B cell (primary cell): ENCODE results near the gene CHMP1A. TPM values are rescaled to one million over a fixed set of nuclear protein-coding genes. Genes with fewer than 3 reads are reported as not detected.

Experiments used
- ATAC-seq: fragments of 200-7000 bp; cut with Tn5 transposase; one replicate; pipeline ENCODE4 v1.10.0; 2021; ENCODE audit warnings: low read depth, mild to moderate bottlenecking, moderate number of reproducible peaks, moderate library complexity
- CTCF ChIA-PET: fragments of 350-600 bp; sonication (Branson Sonifier 250); formaldehyde crosslinking; loops from one replicate; lab custom pipeline; 2021; ENCODE audit warnings: antibody characterized with exemption, inconsistent platforms; lab: Charles Lee
- POLR2A ChIA-PET: fragments of 350-600 bp; sonication (Branson Sonifier 250); formaldehyde crosslinking; loops from one replicate; lab custom pipeline; 2021; ENCODE audit warnings: antibody characterized with exemption; lab: Charles Lee
- DNase-seq: peaks from one replicate; pipeline ENCODE4 v3.0.0; 2013
- H2AFZ ChIP-seq: 2 replicates; pipeline ENCODE4 v1.6.1; 2012; ENCODE audit warnings: mild to moderate bottlenecking, low read depth, low read length; ENCODE audit not compliant: insufficient read depth, poor library complexity, severe bottlenecking
- H3K27ac ChIP-seq, 2 donors: 1 replicate in 1 of 2; 2 replicates in 1 of 2; pipeline ENCODE4 v1.5.1; 2012 to 2013; ENCODE audit warnings: low read length in 2 of 2, mild to moderate bottlenecking in 2 of 2, moderate library complexity in 1 of 2
- H3K27me3 ChIP-seq, 4 experiments: fragments of 200-600 bp in 1 of 4; sonication (generic) in 1 of 4; replicated peaks in 1 of 4; 1 replicate in 2 of 4; 2 replicates in 2 of 4; pipeline versions ENCODE4 v1.6.1 to v1.7.0; 2013 to 2016; ENCODE audit warnings: low read length in 3 of 4, mild to moderate bottlenecking in 2 of 4, mixed read lengths in 1 of 4, moderate library complexity in 1 of 4; ENCODE audit not compliant: insufficient read depth in 4 of 4, control insufficient read depth in 3 of 4; ENCODE audit errors: control extremely low read depth in 1 of 4
- H3K36me3 ChIP-seq, 2 experiments: replicated peaks in 1 of 2; 1 replicate in 1 of 2; 2 replicates in 1 of 2; pipeline versions ENCODE4 v1.6.1 to v1.7.1; 2013; ENCODE audit warnings: low read length in 1 of 2; ENCODE audit not compliant: insufficient read depth in 2 of 2, control insufficient read depth in 1 of 2; ENCODE audit errors: control extremely low read depth in 1 of 2, extremely low read depth in 1 of 2
- H3K4me1 ChIP-seq, 2 donors: fragments of 200-600 bp in 1 of 2; sonication (generic) in 1 of 2; 1 replicate in 1 of 2; 2 replicates in 1 of 2; pipeline versions ENCODE4 v1.5.1 to v1.6.1; 2013 to 2017; ENCODE audit warnings: low read length in 2 of 2; ENCODE audit not compliant: control insufficient read depth in 2 of 2, insufficient read depth in 2 of 2
- H3K4me2 ChIP-seq: replicated peaks from 2 replicates; pipeline ENCODE3; 2012; ENCODE audit warnings: mild to moderate bottlenecking, low read depth, low read length; ENCODE audit not compliant: poor library complexity, severe bottlenecking
- H3K4me3 ChIP-seq, 5 experiments: fragments of 200-600 bp in 1 of 5; sonication (generic) in 1 of 5; 1 replicate in 3 of 5; 2 replicates in 2 of 5; pipeline versions ENCODE4 v1.5.1 to v1.7.0; 2011 to 2016; ENCODE audit warnings: low read length in 4 of 5, mild to moderate bottlenecking in 4 of 5, low read depth in 2 of 5, control low read depth in 1 of 5, moderate library complexity in 1 of 5; ENCODE audit not compliant: insufficient read depth in 1 of 5; ENCODE audit errors: control extremely low read depth in 1 of 5, extremely low read depth in 1 of 5
- H3K79me2 ChIP-seq: fragments of 200-600 bp; sonication (generic); one replicate; pipeline ENCODE4 v1.6.0; 2016; ENCODE audit warnings: low read length; ENCODE audit not compliant: control insufficient read depth, insufficient read depth
- H3K9ac ChIP-seq: fragments of 200-600 bp; sonication (generic); 2 replicates; pipeline ENCODE4 v1.6.1; 2017; ENCODE audit warnings: mild to moderate bottlenecking, low read length, moderate library complexity
- H3K9me3 ChIP-seq, 3 donors: one replicate each; pipeline versions ENCODE4 v1.6.1 to v1.7.1; 2013; ENCODE audit warnings: low read length in 2 of 3; ENCODE audit not compliant: control insufficient read depth in 2 of 3, insufficient read depth in 1 of 3; ENCODE audit errors: control extremely low read depth in 1 of 3
- H4K20me1 ChIP-seq: 2 replicates; pipeline ENCODE4 v1.6.0; 2012; ENCODE audit warnings: mild to moderate bottlenecking, low read length; ENCODE audit not compliant: insufficient read depth, control insufficient read depth, poor library complexity, severe bottlenecking
- H3K27ac Mint-ChIP-seq: one replicate; pipeline ENCODE4 v1.8.0; 2021; ENCODE audit warnings: mixed read lengths
- H3K27me3 Mint-ChIP-seq: one replicate; pipeline ENCODE4 v1.8.0; 2021; ENCODE audit warnings: mixed read lengths
- H3K4me1 Mint-ChIP-seq: one replicate; pipeline ENCODE4 v1.8.0; 2021; ENCODE audit warnings: mixed read lengths
- H3K4me3 Mint-ChIP-seq: one replicate; pipeline ENCODE4 v1.8.0; 2021; ENCODE audit warnings: mixed read lengths
- H3K9me3 Mint-ChIP-seq: one replicate; pipeline ENCODE4 v1.8.0; 2022; ENCODE audit warnings: mixed read lengths; ENCODE audit not compliant: insufficient read depth
- EZH2 ChIP-seq: IDR thresholded peaks from 2 replicates; pipeline ENCODE4 v1.6.1; 2012; ENCODE audit warnings: borderline replicate concordance, low read depth, mild to moderate bottlenecking, moderate library complexity, low read length; ENCODE audit not compliant: insufficient read depth, poor library complexity, severe bottlenecking
- WGBS: methylation state at CpG from one replicate; pipeline ENCODE4 v1.1.5; 2013; ENCODE audit warnings: missing lambda C conversion rate; ENCODE audit not compliant: insufficient coverage; 5-methylcytosine and 5-hydroxymethylcytosine counted together
- intact Hi-C: fragments of 100-400 bp; cut with micrococcal nuclease; formaldehyde crosslinking; loops from one replicate; pipeline ENCODE4 v1.10.0; 2022
- polyA plus RNA-seq: library from polyadenylated mRNA; depleted of rRNA; stranded (reverse); fragments of >200 nt; gene quantifications from 2 replicates; pipeline ENCODE4 v1.2.3, GENCODE V29; 2012
- total RNA-seq, 2 donors: library from RNA; stranded (reverse); fragments of 120-200 nt in 1 of 2; gene quantifications; 1 replicate in 1 of 2; 2 replicates in 1 of 2; pipeline versions ENCODE4 v1.2.3 to v1.2.4, GENCODE V29; 2013 to 2022
- TF ChIP-seq, protein P1 (sequence below): fragments of 200-600 bp; IDR thresholded peaks from one replicate; pipeline ENCODE4 v1.8.0; 2022; ENCODE audit warnings: antibody characterized with exemption, mild to moderate bottlenecking

CHMP1A gene
- total and polyA plus RNA-seq, 2 donors (not counting 1 experiment from before 2014, with no cell fraction given): 80.4 to 88.1 TPM

DNA sequence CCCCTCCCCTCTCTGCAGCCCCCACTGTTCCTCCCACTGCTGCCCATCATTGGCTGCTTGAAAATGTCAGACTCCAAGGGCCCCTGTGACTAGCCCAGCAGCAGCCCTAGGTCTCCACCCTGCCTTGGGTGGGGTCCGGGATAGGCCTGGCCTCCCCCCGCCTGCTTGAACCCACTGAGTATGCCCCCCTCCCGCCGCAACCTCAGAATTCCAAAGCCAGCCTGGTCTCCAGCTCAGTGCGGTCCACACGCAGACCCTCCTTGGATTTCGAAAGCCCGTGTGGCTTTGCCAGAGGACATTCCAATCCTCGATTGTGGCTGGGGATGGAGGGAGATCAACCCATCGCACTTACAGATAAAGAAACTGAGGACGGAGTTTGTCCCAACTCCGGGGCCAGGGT, 37.7 kb downstream of the CHMP1A start:
- Mint-ChIP-seq H3K27ac (no peak overlapping the region), H3K27me3 (peaks cover 6% of the 10 kb centered on the region), H3K4me1 (peaks cover 9% of the 10 kb centered on the region), H3K9me3 (no peaks in the 10 kb centered on the region), H3K4me3 (no peak overlapping the region)
- DNase-seq (no peak), ATAC-seq (no peak)
- 93% methylated on average over 12 of the region's 12 CpGs for WGBS
- ChIA-PET POLR2A (no interaction called here), CTCF (no interaction called here)
- peaks cover 0 to 12% (median 0%) of the 10 kb centered on the region in 3 donors for H3K9me3 ChIP-seq
- no peaks in the 10 kb centered on the region for H3K27me3 ChIP-seq
- TF ChIP-seq, protein P1, sequence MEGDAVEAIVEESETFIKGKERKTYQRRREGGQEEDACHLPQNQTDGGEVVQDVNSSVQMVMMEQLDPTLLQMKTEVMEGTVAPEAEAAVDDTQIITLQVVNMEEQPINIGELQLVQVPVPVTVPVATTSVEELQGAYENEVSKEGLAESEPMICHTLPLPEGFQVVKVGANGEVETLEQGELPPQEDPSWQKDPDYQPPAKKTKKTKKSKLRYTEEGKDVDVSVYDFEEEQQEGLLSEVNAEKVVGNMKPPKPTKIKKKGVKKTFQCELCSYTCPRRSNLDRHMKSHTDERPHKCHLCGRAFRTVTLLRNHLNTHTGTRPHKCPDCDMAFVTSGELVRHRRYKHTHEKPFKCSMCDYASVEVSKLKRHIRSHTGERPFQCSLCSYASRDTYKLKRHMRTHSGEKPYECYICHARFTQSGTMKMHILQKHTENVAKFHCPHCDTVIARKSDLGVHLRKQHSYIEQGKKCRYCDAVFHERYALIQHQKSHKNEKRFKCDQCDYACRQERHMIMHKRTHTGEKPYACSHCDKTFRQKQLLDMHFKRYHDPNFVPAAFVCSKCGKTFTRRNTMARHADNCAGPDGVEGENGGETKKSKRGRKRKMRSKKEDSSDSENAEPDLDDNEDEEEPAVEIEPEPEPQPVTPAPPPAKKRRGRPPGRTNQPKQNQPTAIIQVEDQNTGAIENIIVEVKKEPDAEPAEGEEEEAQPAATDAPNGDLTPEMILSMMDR: no peak
- TF ChIP-seq EZH2: no peak
- no peak overlapping the region for H3K9ac ChIP-seq
- no peaks in the 10 kb centered on the region for H3K79me2 ChIP-seq
- no peak overlapping the region for H3K27ac ChIP-seq
- H3K36me3 ChIP-seq: no peaks in the 10 kb centered on the region
- intact Hi-C loops: no loop called here
- no peak overlapping the region for H3K4me2 ChIP-seq
- no peak overlapping the region for H2AFZ ChIP-seq
- no peaks in the 10 kb centered on the region for H4K20me1 ChIP-seq
- peaks cover 0 to 8% of the 10 kb centered on the region in 2 donors for H3K4me1 ChIP-seq
- no peak overlapping the region for H3K4me3 ChIP-seq

DNA sequence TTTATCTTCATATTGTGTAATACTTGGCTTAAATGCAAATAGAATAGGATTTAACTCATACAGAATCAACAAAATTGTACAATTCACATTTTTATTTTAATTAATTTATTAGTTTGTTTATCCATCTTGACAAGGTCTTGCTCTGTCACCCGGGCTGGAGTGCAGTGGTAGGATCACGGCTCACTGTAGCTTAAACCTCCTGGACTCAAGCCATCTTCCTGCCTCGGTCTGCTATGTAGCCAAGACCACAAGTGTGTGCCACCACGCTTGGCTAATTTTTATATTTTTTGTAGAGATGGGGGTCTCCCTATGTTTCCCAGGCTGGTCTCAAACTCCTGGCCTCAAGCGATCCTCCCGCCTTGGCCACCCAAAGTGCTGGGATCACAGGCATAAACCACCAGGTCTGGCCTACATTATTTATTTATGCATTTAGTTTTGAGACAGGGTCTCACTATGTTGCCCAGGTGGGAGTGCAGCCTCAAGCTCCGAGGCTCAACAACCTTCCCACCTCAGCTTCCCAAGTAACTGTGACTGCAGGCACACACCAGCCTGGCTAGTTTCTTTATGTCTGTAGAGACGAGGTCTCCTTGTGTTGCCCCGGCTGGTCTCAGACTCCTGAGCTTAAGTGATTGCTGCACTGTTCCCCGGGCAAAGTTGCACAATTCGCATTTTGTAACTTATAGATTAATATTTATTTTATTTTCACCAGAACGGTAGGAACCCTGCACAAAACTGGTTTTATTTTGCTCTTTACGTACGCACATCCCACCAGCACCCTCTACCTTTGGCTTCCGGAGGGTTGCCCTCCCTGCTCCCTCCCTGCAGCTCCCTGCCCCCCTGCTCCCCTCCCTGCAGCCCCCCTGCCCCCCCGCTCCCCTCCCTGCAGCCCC, 39.2 kb downstream of the CHMP1A start:
- Histone ChIP-seq H3K9me3 (peaks cover 0 to 12% (median 0%) of the 10 kb centered on the region in 3 donors), H3K27me3 (peaks cover 0 to 3% (median 0%) of the 10 kb centered on the region in 4 experiments), H3K4me2 (no peak overlapping the region), H3K27ac (no peak overlapping the region), H4K20me1 (no peaks in the 10 kb centered on the region), H3K4me1 (peaks cover 0 to 8% of the 10 kb centered on the region in 2 donors), H3K4me3 (no peak overlapping the region), H3K9ac (no peak overlapping the region), H2AFZ (no peak overlapping the region), H3K79me2 (no peaks in the 10 kb centered on the region), H3K36me3 (no peaks in the 10 kb centered on the region)
- H3K27me3 Mint-ChIP-seq: peaks cover 4% of the 10 kb centered on the region
- H3K4me3 Mint-ChIP-seq: no peak overlapping the region
- H3K27ac Mint-ChIP-seq: no peak overlapping the region
- H3K4me1 Mint-ChIP-seq: peaks cover 9% of the 10 kb centered on the region
- intact Hi-C loops: no loop called here
- ATAC-seq (no peak), DNase-seq (no peak)
- ChIA-PET POLR2A (no interaction called here), CTCF (no interaction called here)
- H3K9me3 Mint-ChIP-seq: no peaks in the 10 kb centered on the region
- WGBS: 86% methylated on average over 5 of the region's 16 CpGs
- TF ChIP-seq EZH2: no peak
- TF ChIP-seq, protein P1: no peak
